Measurements from ENCODE around the gene SLC29A2. TPM values are rescaled to one million over a fixed set of nuclear protein-coding genes. Genes with fewer than 3 reads are reported as not detected.
A peak's percentile ranks its signal among the peaks of the same experiment; 100 is the strongest.
"Not testable (repeated sequence)": the region's sequence is repeated elsewhere in the genome, so short reads cannot be mapped to it uniquely, and the experiment has no call there.

Gene SLC29A2
- total RNA-seq, 1 donor = under 0.01 TPM

- Histone ChIP-seq H3K79me2 (ENCODE audit: insufficient read depth, low read length) (no peaks in the 10 kb centered on the region), H3K4me3 (ENCODE audit: insufficient read depth, low read length) (no peak overlapping the region), H3K9me3 (ENCODE audit: low read depth, low read length) (no peaks in the 10 kb centered on the region), H3K27ac (ENCODE audit: low read depth, low read length) (no peak overlapping the region), H3K4me2 (ENCODE audit: insufficient read depth, low read length) (no peak overlapping the region), H2AFZ (ENCODE audit: low read length) (no peak overlapping the region), H3K27me3 (ENCODE audit: insufficient read depth, low read length) (peaks cover 7% of the 10 kb centered on the region), H3K36me3 (ENCODE audit: insufficient read depth, low read length) (no peaks in the 10 kb centered on the region), H4K20me1 (ENCODE audit: insufficient read depth, low read length) (no peaks in the 10 kb centered on the region), H3K4me1 (ENCODE audit: insufficient read depth, low read length) (peaks cover 2% of the 10 kb centered on the region)
- TF ChIP-seq CTCF (IDR thresholded peaks at IDR 0.05; ENCODE audit: extremely low read depth, low read depth, low read length) = no peak
- DNase-seq (ENCODE audit: insufficient read length, low spot score, missing footprints) = no peak
Observed at GRCh38 chr11:66391322-66391721, 19.8 kb upstream of the SLC29A2 start.

GRCh38 chr11:66388780-66389386, 17.3 kb upstream of the SLC29A2 start:
- Histone ChIP-seq H2AFZ (ENCODE audit: low read length) (no peak overlapping the region), H3K27me3 (ENCODE audit: insufficient read depth, low read length) (peaks cover 4% of the 10 kb centered on the region), H3K79me2 (ENCODE audit: insufficient read depth, low read length) (no peaks in the 10 kb centered on the region), H3K27ac (ENCODE audit: low read depth, low read length) (no peak overlapping the region), H3K36me3 (ENCODE audit: insufficient read depth, low read length) (no peaks in the 10 kb centered on the region), H3K4me3 (ENCODE audit: insufficient read depth, low read length) (no peak overlapping the region), H3K9me3 (ENCODE audit: low read depth, low read length) (no peaks in the 10 kb centered on the region), H4K20me1 (ENCODE audit: insufficient read depth, low read length) (no peaks in the 10 kb centered on the region), H3K4me1 (ENCODE audit: insufficient read depth, low read length) (peaks cover 3% of the 10 kb centered on the region), H3K4me2 (ENCODE audit: insufficient read depth, low read length) (no peak overlapping the region)
- peak; percentile 86 for TF ChIP-seq CTCF (IDR thresholded peaks at IDR 0.05; ENCODE audit: extremely low read depth, low read depth, low read length)
- no peak for DNase-seq (ENCODE audit: insufficient read length, low spot score, missing footprints)

- Histone ChIP-seq H4K20me1 (ENCODE audit: insufficient read depth, low read length) (no peaks in the 10 kb centered on the region), H3K4me1 (ENCODE audit: insufficient read depth, low read length) (peaks cover 3% of the 10 kb centered on the region), H2AFZ (ENCODE audit: low read length) (peak overlapping the region; percentile 97), H3K36me3 (ENCODE audit: insufficient read depth, low read length) (no peaks in the 10 kb centered on the region), H3K4me3 (ENCODE audit: insufficient read depth, low read length) (peak overlapping the region; percentile 65), H3K27ac (ENCODE audit: low read depth, low read length) (no peak overlapping the region), H3K79me2 (ENCODE audit: insufficient read depth, low read length) (no peaks in the 10 kb centered on the region), H3K9me3 (ENCODE audit: low read depth, low read length) (no peaks in the 10 kb centered on the region), H3K4me2 (ENCODE audit: insufficient read depth, low read length) (peak overlapping the region; percentile 95), H3K27me3 (ENCODE audit: insufficient read depth, low read length) (peaks cover 4% of the 10 kb centered on the region)
- peak; percentile 99 for TF ChIP-seq CTCF (IDR thresholded peaks at IDR 0.05; ENCODE audit: extremely low read depth, low read depth, low read length)
- peak; percentile 90 for DNase-seq (ENCODE audit: insufficient read length, low spot score, missing footprints)
Observed at GRCh38 chr11:66386171-66387069, 14.9 kb upstream of the SLC29A2 start.

GRCh38 chr11:66384316-66384715, 12.8 kb upstream of the SLC29A2 start:
- not testable (repeated sequence) for H3K9me3 ChIP-seq (ENCODE audit: low read depth, low read length); H3K4me2 ChIP-seq (ENCODE audit: insufficient read depth, low read length); H3K79me2 ChIP-seq (ENCODE audit: insufficient read depth, low read length); H2AFZ ChIP-seq (ENCODE audit: low read length); H3K27me3 ChIP-seq (ENCODE audit: insufficient read depth, low read length); DNase-seq (ENCODE audit: insufficient read length, low spot score, missing footprints); H3K4me3 ChIP-seq (ENCODE audit: insufficient read depth, low read length); H3K27ac ChIP-seq (ENCODE audit: low read depth, low read length); H4K20me1 ChIP-seq (ENCODE audit: insufficient read depth, low read length); H3K4me1 ChIP-seq (ENCODE audit: insufficient read depth, low read length); H3K36me3 ChIP-seq (ENCODE audit: insufficient read depth, low read length)

- H3K36me3 ChIP-seq (ENCODE audit: insufficient read depth, low read length); H4K20me1 ChIP-seq (ENCODE audit: insufficient read depth, low read length); DNase-seq (ENCODE audit: insufficient read length, low spot score, missing footprints); H3K27me3 ChIP-seq (ENCODE audit: insufficient read depth, low read length); H3K4me3 ChIP-seq (ENCODE audit: insufficient read depth, low read length); H2AFZ ChIP-seq (ENCODE audit: low read length); H3K27ac ChIP-seq (ENCODE audit: low read depth, low read length); H3K4me1 ChIP-seq (ENCODE audit: insufficient read depth, low read length); H3K79me2 ChIP-seq (ENCODE audit: insufficient read depth, low read length); H3K4me2 ChIP-seq (ENCODE audit: insufficient read depth, low read length); H3K9me3 ChIP-seq (ENCODE audit: low read depth, low read length): not testable (repeated sequence)
Observed at GRCh38 chr11:66380264-66380663, 8.7 kb upstream of the SLC29A2 start.

GRCh38 chr11:66373690-66374287, 2.2 kb upstream of the SLC29A2 start:
- not testable (repeated sequence) for H3K27ac ChIP-seq (ENCODE audit: low read depth, low read length); H3K4me2 ChIP-seq (ENCODE audit: insufficient read depth, low read length); H3K4me3 ChIP-seq (ENCODE audit: insufficient read depth, low read length); H2AFZ ChIP-seq (ENCODE audit: low read length); H4K20me1 ChIP-seq (ENCODE audit: insufficient read depth, low read length); H3K79me2 ChIP-seq (ENCODE audit: insufficient read depth, low read length); H3K9me3 ChIP-seq (ENCODE audit: low read depth, low read length); H3K36me3 ChIP-seq (ENCODE audit: insufficient read depth, low read length); DNase-seq (ENCODE audit: insufficient read length, low spot score, missing footprints)
- Histone ChIP-seq H3K4me1 (ENCODE audit: insufficient read depth, low read length) (peaks cover 26% of the 10 kb centered on the region), H3K27me3 (ENCODE audit: insufficient read depth, low read length) (peaks cover 34% of the 10 kb centered on the region)
